NAMALWA (cell line): ENCODE data around the gene C4orf54.
A peak's percentile ranks its signal among the peaks of the same experiment; 100 is the strongest.

ENCODE experiments used
- DNase-seq: peaks from one replicate; pipeline ENCODE4 v3.0.0-alpha.2; 2015; ENCODE audit warnings: low spot score

The C4orf54 gene

DNA sequence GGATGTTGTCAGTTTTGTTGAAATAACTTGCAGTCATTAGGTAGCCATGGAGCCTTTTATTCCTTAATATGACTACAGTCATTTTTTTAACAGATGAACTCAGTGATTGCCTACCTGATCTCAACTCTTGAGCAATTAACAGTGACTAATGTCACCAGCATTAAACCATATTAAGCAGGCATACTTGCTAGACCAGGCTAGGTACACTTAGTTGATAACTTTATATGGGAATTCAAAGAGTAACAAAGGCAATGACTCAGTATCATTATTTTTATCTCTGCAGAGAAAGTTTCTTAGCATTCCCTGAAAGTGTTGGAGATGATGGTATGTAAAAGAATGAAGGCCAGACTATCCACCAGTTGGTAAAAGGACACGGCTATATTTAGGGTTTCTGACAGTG lies at the start of gene C4orf54:
Gene C4orf54, minus strand, starts transcription at position 31 of the 400 bp plus-strand sequence. CDS start 3,180 bp downstream, outside the sequence.
- DNase-seq: no peak

DNA sequence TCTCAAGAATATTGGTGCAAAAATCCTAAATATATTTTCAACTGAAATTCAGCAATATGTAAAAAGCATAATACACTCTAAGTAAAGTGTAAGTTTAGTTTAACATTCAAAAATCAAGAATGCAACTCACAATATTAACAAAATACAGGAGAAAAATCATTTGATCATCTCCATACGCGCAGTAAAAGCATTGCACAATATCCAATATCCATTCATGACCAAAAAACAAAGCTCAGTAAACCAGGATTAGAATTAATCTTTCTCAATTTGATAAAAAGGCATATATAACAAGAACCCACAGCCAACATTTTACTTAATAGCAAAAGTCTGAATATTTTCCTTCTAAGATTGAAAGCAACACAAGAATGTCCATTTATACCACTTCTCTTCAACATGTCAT lies 48.3 kb upstream of the C4orf54 start:
- no peak for DNase-seq

DNA sequence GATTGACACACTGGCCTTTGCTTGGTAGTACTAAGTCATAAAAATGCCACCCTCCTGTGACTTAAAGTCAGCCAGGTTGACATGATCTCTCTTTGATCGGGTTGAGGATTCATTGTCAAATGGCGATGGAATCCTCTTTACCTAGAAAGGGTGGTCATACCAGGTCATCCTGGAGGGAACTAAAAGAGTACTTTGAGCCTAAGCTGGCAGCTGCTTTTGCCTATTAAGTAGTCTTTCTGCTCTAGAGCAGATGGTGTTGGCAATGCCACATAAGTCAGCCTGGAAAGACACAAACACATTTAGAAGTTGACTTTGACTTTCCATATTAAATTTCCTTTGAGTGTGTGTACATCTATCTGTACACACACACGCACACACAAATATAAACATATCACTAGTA lies 39.2 kb upstream of the C4orf54 start:
- DNase-seq: no peak

DNA sequence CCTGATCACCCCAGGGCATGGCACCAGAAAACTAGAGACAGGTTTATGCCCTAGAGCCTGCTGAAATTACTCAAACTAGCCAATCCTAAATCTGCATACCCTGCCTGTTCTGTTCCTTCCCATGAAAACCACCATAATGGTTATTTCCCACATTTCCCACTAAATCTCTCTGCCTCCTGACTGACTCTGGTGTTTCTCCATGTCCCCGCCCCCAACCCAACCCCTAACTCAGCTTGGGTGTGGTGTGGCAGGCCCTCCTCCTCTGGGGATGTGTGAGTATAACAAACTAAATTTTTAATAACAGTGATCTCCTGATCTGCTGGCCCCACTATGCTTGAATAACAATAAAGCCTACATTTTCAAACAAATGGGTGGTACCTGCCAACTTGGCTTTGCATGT lies 35.5 kb upstream of the C4orf54 start:
- no peak for DNase-seq

DNA sequence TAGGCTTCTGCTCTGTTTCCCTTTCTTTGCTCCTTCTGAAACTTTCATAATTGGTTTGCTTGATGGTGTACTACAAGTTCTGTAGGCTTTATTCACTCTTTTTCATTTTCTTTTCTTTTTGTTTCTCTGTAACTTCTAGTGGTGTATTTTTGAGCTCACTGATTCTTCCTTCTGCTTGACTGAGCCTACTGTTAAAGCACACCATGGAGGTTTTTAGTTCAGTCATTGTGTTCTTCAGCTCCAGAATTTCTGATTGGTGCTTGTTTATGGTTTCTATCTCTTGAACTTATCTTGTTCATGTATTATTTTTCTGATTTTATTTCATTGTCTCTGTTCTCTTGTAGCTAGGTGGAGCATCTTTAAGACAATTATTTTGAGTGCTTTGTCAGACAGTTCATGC lies 33.4 kb upstream of the C4orf54 start:
- no peak for DNase-seq

DNA sequence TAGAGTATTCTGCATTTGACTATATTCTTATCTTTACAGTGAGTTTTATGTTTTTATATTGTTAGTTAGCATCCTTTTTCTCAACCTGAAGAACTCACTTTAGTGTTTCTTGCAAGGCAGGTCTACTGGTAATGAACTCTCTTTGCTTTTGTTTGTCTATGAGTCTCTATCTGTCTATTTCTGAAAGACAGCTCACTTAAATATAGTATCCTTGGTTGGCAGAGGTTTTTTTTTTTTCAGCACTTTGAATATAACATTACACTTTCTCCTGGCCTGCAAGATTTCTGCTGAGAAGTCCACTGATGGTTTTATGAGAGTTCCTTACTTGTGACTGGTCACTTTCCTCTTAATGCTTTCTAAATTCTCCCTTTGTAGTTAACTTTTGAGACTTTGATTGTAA lies 32.8 kb upstream of the C4orf54 start:
- no peak for DNase-seq

DNA sequence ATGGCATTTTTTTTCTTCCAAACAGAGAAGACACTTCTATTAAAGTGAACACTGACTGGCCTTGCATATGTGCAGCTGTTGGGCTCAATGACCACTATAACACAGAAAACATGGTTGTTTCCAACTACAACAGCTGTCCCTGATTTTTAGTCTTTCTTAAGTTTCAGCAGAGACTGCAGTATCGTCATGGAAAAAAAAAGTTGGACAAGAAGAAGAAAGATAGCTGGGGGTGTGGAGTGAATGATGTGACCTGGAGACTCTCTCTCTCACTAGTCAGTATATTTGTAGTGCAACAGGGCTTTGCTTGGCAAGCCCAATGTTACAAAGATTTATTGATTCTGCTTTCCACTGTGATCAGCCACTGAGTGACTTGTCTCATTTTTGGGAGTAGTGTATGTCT lies 29.5 kb upstream of the C4orf54 start:
- DNase-seq: no peak

DNA sequence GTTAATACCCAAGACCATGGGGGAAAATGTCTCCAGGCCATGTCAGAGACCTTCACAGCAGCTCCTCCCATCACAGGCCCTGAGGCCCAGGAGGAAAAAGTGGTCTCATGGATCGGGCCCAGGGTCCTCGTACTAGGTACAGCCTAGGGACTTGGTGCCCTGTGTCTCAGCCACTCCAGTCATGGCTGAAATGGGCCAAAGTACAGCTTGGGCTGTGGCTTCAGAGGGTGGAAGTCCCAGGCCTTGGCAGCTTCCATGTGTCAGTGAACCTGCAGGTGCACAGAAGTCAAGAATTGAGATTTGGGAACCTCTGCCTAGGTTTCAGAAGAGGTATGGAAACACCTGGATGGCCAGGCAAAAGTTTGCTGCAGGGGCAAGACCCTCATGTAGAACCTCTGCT lies 27.6 kb upstream of the C4orf54 start:
- DNase-seq: no peak

- no peak for DNase-seq
Observed at GRCh38 chr4:99683895-99684294, 26.3 kb upstream of the C4orf54 start.

DNA sequence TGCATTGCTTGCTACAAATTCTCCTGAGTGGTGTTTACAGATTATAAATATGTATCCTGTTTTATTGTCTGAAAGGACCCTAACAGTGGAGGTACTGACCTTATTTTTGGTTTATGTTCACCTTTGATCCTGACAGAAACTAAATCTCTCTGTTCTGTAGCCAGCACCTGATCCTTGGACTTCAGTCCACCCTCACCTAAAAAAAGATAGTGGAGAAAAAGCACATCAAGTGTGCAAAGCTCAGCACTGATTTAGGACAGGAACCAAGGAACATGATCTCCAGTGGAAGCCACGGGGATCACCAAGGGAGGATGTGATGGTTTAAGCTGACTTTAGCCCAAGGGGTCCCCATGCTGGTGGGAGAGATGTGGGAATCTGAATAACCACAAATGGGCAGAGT lies 22.3 kb upstream of the C4orf54 start:
- DNase-seq: no peak

GRCh38 chr4:99679204-99679603 lies 21.6 kb upstream of the C4orf54 start:
- no peak for DNase-seq

GRCh38 chr4:99677161-99677560 lies 19.5 kb upstream of the C4orf54 start:
- no peak for DNase-seq

- no peak for DNase-seq
Observed at GRCh38 chr4:99670409-99671073, 12.9 kb upstream of the C4orf54 start.

GRCh38 chr4:99669084-99669483 lies 11.5 kb upstream of the C4orf54 start:
- no peak for DNase-seq

- no peak for DNase-seq
Observed at GRCh38 chr4:99668472-99668871, 10.8 kb upstream of the C4orf54 start.

GRCh38 chr4:99665983-99666382 lies 8.4 kb upstream of the C4orf54 start:
- DNase-seq: peak; percentile 5

DNA sequence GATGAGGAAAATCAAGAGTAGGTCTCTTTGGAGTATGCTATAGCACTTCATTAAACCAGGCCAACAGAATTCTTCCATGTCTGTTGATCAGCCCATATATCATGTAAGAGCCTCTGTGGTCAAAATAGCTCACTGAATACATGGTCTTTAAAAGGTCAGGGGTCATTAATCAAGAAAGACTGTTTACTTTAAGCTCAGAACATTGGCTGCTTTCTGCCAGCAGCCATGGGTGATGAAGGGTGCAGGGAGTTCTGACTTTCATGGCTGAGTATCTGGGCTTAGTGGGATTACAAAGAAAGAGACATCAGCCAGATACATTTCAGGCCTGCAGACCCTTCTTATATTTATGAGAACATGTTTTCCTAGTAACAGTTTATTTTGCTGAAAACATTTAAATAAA lies 7.1 kb upstream of the C4orf54 start:
- no peak for DNase-seq

GRCh38 chr4:99661907-99662306 lies 4.3 kb upstream of the C4orf54 start:
- no peak for DNase-seq

- DNase-seq: no peak
Observed at GRCh38 chr4:99658666-99659065, 1.0 kb upstream of the C4orf54 start.

DNA sequence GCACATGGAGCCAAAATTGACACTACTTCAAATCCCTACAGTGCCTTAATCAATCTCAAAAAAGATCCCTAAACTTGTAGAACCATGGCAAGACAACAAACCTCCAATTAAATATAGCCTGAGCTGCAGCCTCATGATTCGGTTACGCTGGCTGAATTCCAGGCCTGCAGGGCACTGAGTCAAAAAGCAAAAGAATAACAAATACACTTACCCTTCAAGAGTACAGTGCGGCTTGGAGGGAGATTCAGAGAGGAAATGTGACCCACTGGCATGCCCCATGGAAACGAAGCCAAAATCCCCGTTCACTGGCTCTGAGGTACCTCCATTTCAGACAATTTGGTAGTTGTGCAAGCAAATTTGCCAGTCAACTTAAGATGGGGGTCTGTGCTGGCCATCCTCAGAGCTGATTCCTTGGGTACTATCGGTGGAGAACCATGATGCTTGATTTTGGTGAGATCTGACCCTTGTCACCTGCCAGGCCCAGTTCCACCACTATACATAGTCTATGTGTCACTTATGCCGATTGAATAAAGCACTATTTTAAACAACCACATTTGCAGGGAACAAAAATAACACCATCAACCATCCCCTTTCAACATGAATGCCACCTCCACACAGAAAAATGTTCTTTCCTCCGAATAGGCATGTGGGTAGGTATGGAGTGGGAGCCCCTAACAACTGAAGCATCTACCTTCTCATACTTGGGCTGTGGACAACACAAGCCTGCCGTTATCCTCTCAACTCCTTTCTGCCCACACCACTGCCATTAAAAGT lies 2.1 kb downstream of the C4orf54 start:
- no peak for DNase-seq

- DNase-seq: no peak
Observed at GRCh38 chr4:99654361-99654761, 3.3 kb downstream of the C4orf54 start.

DNA sequence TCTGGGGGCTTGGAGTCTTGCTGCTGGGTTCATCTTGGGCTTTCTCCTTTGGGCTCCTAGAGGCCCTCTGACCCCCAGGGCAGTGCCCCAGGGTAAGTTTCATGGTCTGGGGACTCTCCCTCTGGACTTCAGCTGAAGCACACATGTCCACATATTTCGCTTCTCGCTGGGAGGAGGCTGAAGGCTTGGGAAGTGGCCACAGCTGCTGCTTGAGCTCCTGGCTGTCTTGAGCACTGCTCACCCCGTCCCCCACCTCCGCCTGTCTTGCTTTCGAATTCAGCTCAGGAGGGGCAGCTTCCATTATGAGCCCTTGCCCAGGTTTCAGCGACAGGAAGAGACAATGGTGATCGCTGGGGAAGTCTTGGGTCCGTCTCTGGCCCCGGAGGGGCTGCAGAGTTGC lies 3.7 kb downstream of the C4orf54 start:
- no peak for DNase-seq

- DNase-seq: no peak
Observed at GRCh38 chr4:99652596-99653436, 4.8 kb downstream of the C4orf54 start.
